ENCODE measurements around the gene EEF1G.

- no peak for TF ChIP-seq SOX5 (CRISPR knock-in tag; IDR thresholded peaks at IDR 0.05; ENCODE audit: borderline replicate concordance)
- TF ChIP-seq ZKSCAN8 (CRISPR knock-in tag; IDR thresholded peaks at IDR 0.05; ENCODE audit: borderline replicate concordance): no peak
- TF ChIP-seq, protein P1, sequence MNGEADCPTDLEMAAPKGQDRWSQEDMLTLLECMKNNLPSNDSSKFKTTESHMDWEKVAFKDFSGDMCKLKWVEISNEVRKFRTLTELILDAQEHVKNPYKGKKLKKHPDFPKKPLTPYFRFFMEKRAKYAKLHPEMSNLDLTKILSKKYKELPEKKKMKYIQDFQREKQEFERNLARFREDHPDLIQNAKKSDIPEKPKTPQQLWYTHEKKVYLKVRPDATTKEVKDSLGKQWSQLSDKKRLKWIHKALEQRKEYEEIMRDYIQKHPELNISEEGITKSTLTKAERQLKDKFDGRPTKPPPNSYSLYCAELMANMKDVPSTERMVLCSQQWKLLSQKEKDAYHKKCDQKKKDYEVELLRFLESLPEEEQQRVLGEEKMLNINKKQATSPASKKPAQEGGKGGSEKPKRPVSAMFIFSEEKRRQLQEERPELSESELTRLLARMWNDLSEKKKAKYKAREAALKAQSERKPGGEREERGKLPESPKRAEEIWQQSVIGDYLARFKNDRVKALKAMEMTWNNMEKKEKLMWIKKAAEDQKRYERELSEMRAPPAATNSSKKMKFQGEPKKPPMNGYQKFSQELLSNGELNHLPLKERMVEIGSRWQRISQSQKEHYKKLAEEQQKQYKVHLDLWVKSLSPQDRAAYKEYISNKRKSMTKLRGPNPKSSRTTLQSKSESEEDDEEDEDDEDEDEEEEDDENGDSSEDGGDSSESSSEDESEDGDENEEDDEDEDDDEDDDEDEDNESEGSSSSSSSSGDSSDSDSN (CRISPR knock-in tag; IDR thresholded peaks at IDR 0.05): no peak
Observed at GRCh38 chr11:62605467-62605866, 31.8 kb upstream of the EEF1G start.

Data from HepG2 (cell line).